Activated CD8-positive, alpha-beta memory T cell treated with anti-CD3 and anti-CD28 coated beads, Interleukin-2, amount 50 U/mL, for 4 hours (primary cell): ENCODE measurements around the gene ARHGEF3.

Source experiments
- DNase-seq: peaks from one replicate; pipeline ENCODE4 v3.0.0-alpha.2; 2020

ARHGEF3 gene

DNA sequence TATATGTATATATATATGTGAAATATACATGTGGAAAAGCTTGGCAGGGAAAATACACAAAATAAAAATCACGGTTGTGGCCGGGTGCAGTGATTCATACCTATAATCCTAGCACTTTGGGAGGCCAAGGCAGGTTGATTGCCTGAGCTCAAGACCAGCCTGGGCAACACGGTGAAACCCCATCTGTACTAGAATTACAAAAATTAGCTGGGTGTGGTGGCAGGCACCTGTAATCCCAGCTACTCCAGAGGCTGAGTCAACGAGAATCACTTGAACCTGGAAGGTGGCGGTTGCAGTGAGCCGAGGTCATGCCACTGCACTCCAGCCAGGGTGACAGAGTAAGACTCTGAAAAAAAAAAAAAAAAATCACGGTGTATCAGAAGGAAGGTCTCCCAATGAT is 20.8 kb upstream of the ARHGEF3 start:
- DNase-seq = no peak

DNA sequence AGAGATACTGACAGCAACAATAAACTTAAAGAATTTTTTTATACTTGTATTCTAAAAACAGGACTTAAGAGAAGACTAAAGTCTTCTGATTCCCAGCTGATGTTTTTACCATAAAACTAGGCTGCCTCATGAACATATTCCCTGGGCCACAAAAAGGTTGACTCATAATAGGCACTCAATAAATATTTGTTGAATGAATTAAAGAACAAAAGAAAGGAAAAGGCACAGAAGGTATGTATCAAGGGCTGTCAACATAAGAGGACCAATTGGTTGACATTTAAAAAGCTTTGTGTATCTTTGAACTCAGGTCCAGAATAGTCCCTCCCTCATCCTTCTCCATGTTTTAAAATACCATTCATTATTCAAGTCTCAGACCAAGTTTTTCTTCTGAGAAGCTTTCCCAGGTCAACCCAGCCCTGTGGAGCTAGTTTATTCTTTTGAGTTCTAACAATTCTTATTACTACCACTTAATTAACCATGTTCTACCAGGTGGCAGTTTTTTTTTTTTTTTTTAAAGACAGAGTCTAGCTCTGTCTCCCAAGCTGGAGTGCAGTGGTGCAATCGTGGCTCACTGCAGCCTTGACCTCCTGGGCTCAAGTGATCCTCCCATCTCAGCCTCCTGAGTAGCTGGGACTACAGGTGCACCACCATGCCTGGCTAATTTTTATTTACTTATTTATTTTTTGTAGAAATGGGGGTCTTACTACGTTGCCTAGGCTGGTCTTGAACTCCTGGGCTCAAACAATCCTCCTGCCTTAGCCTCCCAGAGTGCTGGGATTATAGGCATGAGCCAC is 17.5 kb upstream of the ARHGEF3 start:
- no peak for DNase-seq

GRCh38 chr3:56818156-56818985 is 16.6 kb upstream of the ARHGEF3 start:
- no peak for DNase-seq

DNA sequence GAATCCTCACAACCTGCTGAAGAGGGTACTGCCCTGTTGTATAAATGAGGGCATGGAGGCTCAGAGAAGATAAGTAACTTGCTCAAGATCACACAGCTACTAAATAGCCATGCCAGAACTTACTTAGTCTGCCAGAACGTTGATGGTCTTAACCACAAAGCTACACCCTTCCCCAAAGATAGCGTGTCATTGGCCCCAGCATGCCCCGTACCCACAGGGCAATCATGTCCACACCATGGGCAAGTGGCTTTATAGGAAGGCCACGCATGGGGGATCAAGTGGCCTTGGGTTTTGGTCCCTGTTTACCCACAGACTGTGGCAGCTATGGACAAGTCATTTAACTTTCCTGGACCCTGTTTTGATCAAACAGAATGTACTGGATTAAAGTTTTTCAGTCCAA is 15.9 kb upstream of the ARHGEF3 start:
- no peak for DNase-seq

DNA sequence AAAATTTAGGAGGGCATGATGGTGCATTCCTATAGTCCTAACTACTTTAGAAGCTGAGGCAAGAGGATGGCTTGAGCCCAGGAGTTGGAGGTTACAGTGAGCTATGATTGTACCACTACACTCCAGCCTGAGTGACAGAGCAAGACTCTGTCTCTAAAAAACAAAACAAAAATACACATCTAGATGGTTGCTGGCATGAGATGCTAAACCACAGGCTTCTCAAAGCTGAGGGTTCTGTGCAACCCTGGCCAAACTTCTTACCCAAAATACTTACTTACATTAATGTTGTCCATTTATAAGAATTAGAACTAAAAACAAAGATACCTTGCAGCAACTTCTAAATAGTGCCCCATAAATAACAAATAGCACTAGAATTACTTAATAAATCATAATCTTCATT is 14.3 kb upstream of the ARHGEF3 start:
- DNase-seq = no peak

- DNase-seq = no peak
Observed at GRCh38 chr3:56815589-56815988, 13.8 kb upstream of the ARHGEF3 start.

DNA sequence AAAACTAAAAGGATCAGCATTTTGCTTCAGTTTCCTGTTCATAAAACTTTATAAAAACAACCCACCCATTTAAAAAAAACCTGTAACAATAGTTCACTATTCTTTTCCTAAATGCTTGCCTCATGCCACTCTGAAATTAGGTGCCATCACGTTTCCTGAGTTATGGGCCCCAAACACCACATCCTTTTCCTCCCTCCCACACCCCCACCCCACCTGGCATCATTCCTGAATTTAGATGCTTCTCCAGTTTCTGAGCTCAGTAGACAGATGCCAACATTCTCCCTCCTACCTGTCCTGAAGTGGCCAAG is 11.9 kb upstream of the ARHGEF3 start:
- DNase-seq = no peak

DNA sequence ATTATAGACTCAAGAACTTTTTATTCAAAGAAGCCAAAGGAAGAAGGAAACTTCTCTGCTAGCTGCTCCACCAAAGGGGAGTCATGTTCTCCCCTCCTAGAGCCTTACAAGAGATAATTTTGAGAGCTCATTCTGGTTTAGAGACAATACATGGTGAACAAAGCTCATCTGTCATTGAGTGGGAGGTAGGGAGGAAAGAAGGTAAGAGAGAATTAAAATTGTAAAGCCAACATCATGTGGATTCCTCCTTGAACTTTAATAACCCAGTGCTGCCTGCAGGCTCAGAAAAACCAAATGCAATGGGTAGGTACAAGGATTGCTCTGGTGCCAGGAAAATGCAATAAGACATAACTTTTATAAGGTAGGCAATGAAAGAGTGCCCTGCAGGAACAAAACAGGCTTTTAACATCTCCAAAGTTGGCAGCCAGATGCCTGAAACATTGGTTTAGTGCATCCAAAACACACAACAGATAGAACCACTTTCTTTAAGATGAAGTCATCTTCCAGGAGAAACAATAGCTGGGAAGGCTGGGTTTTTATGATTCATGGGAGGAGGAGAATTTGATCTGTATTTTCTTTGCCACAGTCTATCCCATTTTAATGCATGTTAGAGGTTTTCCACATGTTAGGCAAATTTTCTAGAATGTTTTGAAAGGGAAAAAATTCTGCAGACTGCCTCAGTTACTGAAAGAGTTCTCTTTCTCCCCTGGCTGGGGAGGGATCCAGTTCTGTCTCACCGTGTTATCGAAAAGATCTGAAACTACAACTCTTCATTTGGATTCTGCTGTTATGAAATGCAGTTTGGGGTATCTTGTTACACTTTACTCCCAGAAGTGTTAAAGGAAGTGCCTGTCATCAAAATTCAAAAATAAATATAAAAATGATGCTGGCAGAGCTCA is 11.3 kb upstream of the ARHGEF3 start:
- no peak for DNase-seq

DNA sequence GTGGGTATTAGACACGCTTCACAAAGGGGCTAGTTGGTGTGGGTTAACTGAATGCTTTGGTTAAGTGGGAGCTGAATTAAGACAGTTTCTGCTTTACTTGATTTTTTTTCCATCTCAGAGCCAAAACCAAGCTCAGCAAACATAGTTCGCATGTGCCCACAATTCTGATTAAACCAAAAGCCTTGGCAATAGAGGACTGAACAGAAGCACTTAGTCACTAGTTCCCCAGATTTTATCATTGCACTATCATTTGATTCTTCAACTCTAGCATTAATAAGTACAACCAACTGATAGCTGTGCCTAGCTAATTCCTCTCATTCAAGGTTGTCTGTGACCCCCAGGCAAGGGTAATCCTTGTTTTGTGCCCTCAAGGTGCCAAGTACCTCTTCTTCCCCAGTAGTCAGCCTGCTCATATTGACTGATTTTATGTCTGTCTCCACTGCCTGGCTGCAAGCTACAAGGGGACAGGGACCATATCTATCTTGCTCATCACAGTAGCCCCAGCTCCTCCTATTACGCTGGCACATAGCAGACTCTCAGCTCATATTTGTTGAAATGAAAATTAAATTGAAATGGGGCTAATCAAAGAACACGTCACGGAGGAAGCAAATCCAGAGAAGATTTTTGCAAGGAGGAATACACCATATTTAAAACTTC is 9.9 kb upstream of the ARHGEF3 start:
- no peak for DNase-seq

- DNase-seq = no peak
Observed at GRCh38 chr3:56810577-56811545, 9.1 kb upstream of the ARHGEF3 start.

DNA sequence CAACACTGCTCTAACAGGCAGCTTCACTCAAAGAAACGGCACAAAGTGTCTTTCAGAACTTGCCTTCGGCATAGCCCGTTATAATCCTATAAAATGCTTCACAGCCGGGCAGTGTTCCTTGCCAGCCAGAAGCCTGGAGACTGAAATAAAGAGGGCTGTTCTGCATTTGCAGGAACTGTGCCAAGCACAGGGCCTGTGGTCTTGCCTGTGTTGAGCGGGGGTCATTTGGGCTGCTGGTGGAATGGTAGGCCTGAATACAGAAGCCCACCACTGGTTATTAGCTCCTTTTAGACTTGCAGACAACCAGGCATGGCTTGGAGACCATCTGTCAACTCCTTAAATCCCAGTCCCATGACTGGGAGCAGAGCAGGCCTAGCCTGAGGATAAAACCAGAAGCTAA is 4.7 kb upstream of the ARHGEF3 start:
- DNase-seq = no peak

DNA sequence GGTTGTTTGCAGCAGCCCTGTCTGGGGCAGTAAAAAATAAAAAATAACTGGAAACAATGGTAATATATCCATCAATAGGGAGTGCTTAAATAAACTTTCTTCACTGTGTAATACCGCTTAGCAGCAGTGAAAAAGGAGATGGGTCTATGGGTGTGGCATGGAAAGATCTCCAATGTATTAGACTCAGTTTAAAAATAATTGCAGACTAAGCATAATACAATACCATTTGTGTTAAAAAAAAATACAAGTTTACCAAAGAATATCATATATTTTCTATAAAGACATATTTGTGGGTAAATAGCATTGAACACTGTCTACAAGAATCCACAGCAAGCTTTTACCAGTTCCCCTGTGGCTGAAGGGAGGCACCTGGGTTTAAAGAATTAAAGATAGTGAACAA is 1.0 kb upstream of the ARHGEF3 start:
- DNase-seq = no peak

DNA sequence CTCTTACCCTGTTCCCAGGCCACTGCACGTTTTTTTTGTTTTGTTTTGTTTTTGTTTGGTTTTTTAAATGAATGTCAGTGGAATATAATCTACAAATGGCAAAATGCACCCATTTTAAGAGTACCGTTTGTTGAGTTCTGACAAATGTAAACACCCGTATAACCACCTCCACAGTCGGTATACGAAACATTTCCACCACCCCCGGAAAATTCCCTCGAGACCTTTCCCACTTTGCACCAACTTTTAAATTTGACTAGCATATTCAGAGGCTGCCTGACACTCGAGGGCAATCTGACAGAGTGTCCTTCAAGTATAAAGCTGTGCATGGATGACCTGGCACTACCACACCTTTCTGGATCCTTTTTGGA is 613 bp upstream of the ARHGEF3 start:
- DNase-seq = no peak

- DNase-seq = peak; percentile 32
Observed at GRCh38 chr3:56800832-56801661, 702 bp downstream of the ARHGEF3 start.

DNA sequence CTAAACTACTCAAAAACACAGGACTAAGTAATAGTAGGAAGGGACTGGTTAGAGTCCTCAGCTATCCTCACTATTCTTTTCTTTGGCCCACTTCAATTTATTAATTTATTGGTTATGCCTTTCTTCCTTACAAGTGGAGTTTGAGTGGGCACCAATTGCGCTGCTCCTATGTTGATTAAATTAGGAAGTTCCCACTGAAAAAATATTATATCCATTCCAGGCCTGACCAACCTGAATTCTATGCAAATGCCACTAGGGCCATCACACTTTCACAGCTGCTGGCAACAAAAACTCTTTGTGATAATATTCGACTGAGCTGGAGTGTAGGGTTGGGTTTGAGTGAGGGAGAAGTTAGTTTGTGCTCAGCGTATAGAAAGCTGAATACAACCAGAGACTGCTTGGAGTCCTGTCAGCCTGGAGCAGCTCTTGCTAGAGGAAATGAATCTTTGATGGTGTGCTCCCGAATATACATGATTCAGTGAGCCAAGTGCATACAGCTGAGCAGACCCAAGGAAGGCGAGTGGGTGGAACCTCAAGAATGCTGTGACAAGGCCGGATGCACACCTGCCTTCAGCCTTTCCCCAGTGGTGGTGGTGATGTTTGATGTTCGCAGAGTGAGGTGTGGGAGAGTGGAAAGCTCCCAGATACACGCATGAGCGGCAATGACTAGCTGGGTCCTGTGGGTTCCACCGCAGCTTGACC is 1.5 kb downstream of the ARHGEF3 start:
- peak; percentile 73 for DNase-seq

- DNase-seq = no peak
Observed at GRCh38 chr3:56799251-56799882, 2.4 kb downstream of the ARHGEF3 start.

GRCh38 chr3:56796996-56797395 is 4.8 kb downstream of the ARHGEF3 start:
- no peak for DNase-seq

DNA sequence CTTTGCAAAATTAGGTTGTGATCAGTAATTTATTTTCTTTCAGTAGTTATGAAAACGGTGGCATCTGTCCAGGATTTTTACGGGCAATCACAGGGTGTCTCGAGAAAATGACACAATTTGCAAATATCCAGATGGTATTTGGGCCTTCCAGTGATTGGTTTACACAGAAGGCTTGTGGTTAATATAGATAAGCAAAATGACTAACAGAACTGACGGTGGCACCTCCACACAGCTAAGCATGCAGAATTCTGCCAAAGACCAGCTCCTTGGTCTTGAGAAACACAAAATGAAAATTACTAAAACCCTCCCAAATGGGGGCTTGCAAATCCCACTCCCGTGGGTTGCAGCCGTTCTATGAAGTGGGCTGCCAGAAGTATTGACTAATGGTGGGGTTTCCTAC is 5.5 kb downstream of the ARHGEF3 start:
- no peak for DNase-seq

- DNase-seq = no peak
Observed at GRCh38 chr3:56795829-56796185, 5.9 kb downstream of the ARHGEF3 start.
